ENCODE measurements around the gene ZNF600. TPM values are rescaled to one million over a fixed set of nuclear protein-coding genes. Genes with fewer than 3 reads are reported as not detected.

Gene ZNF600
- total RNA-seq (ENCODE audit: low replicate concordance) = 1.8 and 2.8 TPM in 2 replicates

DNA sequence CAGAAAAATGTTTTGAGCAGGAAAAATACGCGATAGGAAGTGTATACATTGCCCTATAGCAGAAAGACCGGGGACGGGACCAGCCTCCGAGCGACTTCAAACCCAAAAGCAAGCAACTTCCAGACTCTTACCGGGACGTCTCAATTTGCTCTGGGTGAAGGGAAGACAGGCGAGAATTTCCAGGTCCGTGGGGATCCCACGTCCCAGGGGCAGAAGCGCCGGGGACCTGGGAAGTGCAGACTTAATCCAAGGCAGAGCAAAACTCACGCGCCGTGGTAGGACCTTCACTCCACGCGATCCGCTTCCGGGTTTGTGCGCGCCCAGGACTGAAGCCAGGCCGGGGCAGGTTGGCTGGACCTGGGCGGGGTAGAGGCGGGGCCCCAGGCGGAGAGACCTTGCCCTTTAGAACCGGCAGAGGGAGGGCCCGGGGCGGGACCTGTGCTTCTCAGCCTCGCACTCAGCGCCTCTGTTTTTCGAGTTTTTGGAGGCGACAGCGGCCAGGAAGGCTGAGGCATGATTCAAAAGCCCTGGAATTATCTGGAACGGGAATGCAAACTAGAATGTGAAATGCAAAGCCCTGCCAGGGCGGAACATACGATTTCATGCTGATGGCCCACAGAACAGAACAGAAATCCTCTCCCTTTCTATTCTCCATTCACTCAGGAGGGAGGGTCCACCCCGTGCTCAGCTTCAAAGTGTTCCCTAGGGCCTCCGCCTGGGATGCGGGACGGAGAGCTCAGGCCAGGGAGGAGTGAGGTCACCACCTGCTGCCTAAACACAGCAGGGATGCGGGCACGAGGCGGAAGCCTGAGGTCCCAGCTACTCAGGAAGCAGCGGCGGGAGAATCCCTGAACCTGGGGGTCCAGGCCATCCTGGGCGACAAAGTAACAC lies at the start of gene ZNF600:
ZNF600 (minus strand) TSS at position 328 of the 891 bp plus-strand sequence. CDS start 7,903 bp downstream, outside the sequence.

DNA sequence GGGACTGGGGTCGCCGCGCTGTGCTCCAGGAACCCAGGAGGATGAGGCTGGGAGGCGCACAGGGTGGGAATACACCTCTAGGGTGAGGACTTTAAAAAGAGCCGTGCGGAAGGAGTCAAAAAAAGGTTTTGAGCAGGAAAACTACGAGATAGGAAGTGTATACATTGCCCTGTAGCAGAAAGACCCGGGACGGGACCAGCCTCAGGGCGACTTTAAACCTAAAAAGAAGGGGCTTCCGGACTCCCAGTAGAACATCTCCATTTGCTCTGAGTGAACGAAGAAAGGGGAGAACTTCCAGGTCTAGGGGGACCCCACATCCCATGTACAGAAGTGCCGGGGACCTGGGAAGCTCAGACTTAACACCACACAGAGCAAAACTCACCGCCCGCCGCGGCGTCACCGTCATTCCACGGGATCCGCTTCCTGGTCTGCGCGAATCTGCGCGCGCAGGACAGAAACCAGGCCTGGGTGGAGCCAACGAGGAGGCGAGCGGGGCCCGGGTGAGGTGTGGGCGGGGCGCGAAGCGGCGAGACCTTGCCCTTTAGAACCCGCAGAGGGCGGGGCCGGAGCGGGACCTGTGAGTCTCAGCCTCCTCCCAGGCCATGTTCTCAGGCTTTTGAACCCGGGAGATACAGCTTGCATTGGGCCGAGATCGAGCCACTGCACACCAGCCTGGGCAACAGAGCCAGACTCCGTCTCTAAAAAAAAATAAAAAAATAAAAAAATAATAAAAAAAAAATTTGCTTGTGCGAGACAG lies 34.8 kb upstream of the ZNF600 start, which contains the start of gene ZNF28:
ZNF28 (minus strand) TSS at position 430 of the 757 bp plus-strand sequence. CDS start 3,675 bp downstream, outside the sequence.

DNA sequence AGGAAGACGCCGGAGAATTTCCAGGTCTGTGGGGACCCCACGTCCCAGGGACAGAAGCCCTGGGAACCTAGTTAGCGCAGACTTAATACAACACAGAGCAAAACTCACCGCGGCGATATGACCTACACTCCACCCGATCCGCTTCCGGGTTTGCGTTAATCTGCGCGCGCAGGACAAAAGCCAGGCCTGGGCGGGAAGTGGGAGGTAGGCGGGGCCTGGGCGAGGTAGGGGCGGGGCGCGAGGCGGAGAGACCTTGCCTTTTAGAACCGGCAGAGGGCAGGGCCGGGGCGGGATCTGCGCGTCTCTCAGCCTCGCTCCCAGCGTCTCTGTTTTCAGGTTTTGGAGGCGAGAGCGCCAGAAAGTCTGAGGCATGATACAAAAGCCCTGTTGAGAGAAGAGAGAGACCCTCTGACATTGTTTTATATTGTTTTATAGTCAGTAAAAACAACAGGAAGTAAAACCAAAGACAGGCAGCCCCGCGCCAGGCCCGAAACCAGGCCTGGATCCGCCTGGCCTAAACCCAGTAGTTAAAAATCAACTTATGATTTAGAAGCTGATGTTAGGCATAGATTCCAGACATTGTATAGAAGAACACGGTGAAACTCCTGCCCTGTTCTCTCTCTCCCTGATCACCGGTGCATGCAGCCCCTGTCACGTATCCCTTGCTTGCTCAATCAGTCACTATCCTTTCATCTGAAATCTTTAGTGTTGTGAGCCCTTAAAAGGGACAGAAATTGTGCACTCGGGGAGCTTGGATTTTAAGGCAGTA lies 51.5 kb downstream of the ZNF600 start, which contains the start of gene ZNF611:
ZNF611 (minus strand) TSS at position 152 of the 769 bp plus-strand sequence. CDS start 19,150 bp downstream, outside the sequence.

Other genes starting within 250 kb of the ZNF600 start
- gene ZNF701, start 216.5 kb downstream of the ZNF600 start, total RNA-seq (ENCODE audit: low replicate concordance) = 9.5 and 11.8 TPM in 2 replicates
- 37.7 and 46.9 TPM in 2 replicates for gene ZNF83, start 148.4 kb downstream of the ZNF600 start, total RNA-seq (ENCODE audit: low replicate concordance)
- 7.1 and 14.3 TPM in 2 replicates for gene ZNF611, start 51.7 kb downstream of the ZNF600 start, total RNA-seq (ENCODE audit: low replicate concordance)
- 15.3 and 19.2 TPM in 2 replicates for gene ZNF28, start 34.8 kb upstream of the ZNF600 start, total RNA-seq (ENCODE audit: low replicate concordance)
- gene ZNF468, start 70.8 kb upstream of the ZNF600 start, total RNA-seq (ENCODE audit: low replicate concordance) = 12.6 and 18.8 TPM in 2 replicates
- gene ZNF320, start 110.8 kb upstream of the ZNF600 start, total RNA-seq (ENCODE audit: low replicate concordance) = 9.0 and 12.6 TPM in 2 replicates
- gene ZNF888, start 136.6 kb upstream of the ZNF600 start, total RNA-seq (ENCODE audit: low replicate concordance) = 4.6 and 4.7 TPM in 2 replicates
- gene ZNF816, start 176.1 kb upstream of the ZNF600 start, total RNA-seq (ENCODE audit: low replicate concordance) = 8.8 and 10.9 TPM in 2 replicates
- gene ERVV-1, start 227.1 kb upstream of the ZNF600 start, total RNA-seq (ENCODE audit: low replicate concordance) = not detected in 2 replicates